ENCODE data around the gene DHRSX.

DNA sequence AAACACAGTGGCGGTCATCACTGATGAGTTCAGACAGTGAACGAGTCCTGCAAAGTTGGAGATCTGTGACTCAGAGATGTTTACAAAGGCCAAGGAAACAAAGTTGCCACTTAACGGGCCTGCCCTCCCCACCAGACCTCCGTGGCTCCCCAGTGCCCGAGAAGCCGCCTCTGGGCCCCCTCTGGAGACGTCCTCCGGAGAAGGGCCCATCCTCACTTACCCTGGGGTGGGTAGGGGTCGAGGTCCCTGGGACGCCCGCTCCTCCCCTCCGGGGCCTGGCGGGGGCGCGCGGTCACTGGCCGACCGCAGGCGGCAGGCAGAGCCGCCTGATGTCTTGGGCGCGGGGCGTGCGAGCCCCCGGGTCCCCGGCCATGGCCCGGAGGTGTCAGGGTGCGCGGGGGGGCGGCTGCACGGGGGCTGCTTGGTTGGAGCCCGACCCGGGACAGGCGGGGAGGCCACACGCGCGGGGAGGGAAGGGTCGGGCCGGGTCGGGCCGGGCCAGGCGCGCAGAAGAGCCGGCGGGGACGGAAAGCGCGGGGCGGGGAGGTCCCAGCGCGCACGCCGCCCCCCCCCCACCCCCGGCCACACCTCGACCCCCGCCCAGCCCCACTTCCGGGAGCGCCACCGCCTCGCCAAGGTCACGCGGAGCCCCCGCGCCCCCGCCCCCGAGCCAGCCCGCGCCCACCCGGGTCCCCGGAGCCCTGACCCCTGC, 529 bp downstream of the DHRSX start:
- TF ChIP-seq, protein P1, sequence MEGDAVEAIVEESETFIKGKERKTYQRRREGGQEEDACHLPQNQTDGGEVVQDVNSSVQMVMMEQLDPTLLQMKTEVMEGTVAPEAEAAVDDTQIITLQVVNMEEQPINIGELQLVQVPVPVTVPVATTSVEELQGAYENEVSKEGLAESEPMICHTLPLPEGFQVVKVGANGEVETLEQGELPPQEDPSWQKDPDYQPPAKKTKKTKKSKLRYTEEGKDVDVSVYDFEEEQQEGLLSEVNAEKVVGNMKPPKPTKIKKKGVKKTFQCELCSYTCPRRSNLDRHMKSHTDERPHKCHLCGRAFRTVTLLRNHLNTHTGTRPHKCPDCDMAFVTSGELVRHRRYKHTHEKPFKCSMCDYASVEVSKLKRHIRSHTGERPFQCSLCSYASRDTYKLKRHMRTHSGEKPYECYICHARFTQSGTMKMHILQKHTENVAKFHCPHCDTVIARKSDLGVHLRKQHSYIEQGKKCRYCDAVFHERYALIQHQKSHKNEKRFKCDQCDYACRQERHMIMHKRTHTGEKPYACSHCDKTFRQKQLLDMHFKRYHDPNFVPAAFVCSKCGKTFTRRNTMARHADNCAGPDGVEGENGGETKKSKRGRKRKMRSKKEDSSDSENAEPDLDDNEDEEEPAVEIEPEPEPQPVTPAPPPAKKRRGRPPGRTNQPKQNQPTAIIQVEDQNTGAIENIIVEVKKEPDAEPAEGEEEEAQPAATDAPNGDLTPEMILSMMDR (conservative IDR thresholded peaks at IDR 0.05 in 1 of 2, IDR thresholded peaks at IDR 0.05 in 1 of 2; ENCODE audit: low read depth in 1 of 2, low read length in 2 of 2) = no peak
- no peak for TF ChIP-seq EZH2 (IDR thresholded peaks at IDR 0.05; ENCODE audit: low read length, missing control alignments)
